ENCODE data around the gene PCED1A.
"Not testable (repeated sequence)": the region's sequence is repeated elsewhere in the genome, so short reads cannot be mapped to it uniquely, and the experiment has no call there.

The PCED1A gene

DNA sequence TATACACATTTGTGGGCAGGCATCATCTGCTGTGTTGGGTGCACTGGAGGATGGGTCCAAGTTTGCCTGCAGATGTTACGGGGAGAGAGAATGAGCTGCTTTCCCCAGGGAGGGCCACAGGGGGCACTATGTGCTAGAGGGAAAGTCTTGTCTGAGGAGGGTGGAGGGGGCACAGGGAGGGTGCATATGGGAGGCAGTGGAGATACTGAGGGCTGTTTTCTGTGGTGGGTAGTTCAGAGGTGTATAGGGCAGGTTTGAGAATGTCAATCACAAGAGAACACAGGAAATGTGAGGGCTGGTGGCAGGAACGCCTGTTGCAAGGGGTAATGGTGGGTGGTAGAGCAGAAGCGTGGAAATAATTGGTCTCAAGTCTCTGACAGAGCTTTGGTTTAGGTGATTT lies 25.2 kb upstream of the PCED1A start:
- DNase-seq (ENCODE audit: low spot score): no peak

DNA sequence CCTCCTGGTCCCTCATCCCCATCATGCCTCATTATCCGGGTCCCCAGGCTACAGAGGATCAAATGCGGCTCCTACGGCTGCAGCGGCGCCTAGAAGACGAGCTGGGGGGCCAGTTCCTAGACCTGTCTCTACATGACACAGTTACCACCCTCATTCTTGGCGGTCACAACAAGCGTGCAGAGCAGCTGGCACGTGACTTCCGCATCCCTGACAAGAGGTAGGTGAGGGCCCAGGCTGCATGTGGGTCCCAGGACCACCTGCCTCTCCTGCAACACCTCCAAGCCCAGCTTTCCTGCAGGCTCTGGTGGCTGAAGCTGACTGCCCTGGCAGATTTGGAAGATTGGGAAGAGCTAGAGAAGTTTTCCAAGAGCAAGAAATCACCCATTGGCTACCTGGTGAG lies 24.6 kb upstream of the PCED1A start:
- no peak for DNase-seq (ENCODE audit: low spot score)

DNA sequence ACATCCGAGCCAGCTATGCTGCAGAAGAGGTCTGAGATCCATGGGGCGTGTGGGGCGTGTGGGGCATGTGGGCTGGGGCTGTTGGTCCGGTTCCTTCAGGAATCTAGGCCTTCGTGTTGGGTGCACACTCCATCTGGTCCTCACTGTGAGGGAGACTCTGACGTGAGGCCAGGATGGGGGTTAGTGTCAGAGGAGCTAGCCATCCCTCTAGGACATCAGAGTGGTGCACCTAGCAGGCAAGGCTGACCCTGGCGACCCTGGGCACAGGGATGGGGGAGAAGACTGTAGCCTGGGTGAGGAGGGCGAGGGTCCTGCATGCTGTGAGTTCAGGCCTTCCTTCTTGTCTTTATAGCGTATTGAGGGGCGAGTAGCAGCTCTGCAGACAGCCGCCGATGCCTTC lies 24.2 kb upstream of the PCED1A start:
- DNase-seq (ENCODE audit: low spot score): no peak

DNA sequence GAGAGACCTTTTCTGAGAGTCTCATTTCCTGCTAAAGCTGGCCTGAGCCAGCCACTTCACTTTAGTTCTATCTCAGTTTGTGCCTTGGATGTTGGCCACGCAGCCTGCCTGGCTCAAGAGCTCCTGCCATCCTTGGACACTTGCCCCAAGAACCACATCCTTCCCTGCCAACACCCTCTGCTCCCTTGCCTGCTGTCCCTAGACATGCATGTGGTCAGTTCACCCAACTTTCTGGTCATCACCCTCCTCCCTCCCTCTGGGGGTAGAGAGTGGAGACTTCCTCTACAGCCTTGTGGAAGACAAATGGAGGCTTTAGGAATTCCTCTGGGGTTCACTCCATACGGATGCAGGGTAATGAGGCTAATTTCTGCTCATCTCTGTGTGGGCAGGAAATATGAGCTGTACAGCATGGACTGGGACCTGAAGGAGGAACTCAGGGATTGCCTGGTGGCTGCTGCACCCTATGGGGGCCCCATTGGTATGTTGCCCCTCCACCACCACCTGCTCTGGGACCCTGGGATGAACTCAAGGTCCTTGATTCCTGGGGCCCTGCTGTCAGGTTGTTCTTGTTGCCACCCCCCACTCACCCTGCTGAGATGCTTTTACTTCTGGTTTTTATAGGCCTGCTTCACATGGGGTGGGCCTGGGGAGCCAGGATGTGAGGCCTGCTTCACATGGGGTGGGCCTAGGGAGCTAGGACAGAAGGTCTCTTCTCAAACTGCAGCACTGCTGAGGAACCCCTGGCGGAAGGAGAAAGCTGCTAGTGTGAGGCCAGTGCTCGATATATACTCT lies 19.1 kb upstream of the PCED1A start:
- DNase-seq (ENCODE audit: low spot score): no peak

DNA sequence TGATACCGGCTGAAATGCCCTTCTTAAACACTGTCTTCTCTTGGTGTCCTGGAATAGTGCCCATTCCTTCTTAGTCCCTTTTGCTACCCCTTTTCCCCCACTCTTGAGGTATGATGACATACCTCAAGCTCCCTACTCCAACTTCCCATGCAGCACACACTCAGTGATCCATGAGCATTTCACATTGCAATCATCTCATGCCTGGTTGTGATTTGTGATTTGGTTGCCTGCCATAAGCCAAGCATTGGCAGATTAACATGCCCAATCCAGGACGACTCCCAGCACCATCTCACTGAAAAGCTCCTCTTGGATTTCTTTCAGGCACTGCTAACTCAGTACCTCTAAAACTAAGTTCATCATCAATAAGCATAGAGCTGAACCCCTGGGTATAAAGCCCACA lies 18.1 kb upstream of the PCED1A start:
- no peak for DNase-seq (ENCODE audit: low spot score)

DNA sequence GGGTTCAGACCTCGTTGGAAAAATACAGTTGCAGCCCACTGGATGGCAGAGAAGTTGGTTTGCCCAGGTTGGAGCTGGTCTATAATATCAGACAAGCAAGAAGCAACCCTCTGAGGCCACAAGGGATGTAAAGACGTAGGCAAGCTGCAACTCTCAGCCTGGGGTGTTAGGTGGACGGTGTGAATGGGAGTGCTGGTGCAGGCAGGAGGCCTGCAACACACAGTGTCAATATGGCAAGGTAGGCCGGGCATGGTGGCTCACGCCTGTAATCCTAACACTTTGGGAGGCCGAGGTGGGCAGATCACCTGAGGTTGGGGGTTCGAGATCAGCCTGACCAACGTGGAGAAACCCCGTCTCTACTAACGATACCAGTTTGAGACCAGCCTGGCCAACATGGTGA lies 10.6 kb upstream of the PCED1A start:
- no peak for DNase-seq (ENCODE audit: low spot score)

DNA sequence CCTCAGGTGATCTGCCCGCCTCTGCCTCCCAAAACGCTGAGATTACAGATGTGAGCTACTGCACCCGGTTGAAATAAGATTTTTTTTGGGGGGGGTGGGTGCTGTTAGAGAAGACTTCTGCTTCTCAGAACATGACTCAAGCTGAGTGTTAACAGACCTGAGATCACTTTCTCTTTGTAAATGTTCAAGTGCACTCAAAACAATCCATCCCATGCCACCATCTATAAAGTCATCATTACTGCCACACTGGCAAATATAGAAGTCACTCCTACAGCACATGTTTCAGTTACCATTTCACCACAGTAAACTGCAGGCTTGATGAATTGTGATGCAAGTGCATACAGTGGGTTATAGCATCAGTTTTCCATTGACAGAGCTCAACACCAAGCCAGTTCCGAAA lies 9.1 kb upstream of the PCED1A start:
- DNase-seq (ENCODE audit: low spot score): no peak

DNA sequence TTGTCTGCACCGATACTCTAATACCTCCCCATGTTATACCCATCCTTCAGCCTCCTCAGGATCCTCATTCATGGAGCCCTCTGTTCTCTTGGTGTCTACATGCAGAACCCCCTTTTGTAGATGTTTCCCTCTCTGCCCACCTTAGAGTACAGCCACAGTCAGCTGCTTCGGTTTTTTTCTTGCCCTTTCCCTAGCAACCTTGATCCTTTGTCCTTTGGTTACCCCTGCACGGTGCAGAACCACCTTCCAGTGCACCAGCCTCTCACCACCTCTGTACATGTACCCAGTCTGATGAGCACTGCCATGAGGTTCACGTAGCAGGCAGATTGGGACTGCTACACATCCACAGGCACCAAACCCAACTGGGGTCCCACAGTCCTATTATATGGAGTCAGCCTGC lies 7.3 kb upstream of the PCED1A start:
- no peak for DNase-seq (ENCODE audit: low spot score)

DNA sequence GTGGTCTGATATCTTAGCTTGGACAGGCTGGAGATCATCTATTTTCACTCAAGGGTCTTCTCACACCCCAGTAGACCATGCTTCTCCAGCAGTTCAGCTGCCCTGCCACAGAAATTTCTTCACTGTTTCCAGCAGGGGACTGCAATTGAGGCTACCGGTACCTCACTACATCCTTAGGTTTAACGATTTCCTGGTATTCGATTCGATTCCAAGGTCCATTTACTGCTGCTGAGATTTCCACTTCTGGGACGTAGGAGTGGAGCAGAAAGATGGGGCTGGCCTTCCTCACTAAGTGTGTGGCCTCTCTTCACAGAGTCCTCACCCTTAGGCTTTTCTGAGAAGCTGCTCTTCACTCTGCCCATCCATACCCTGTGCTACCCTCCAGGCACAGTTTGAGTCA lies 6.2 kb upstream of the PCED1A start:
- DNase-seq (ENCODE audit: low spot score): no peak

DNA sequence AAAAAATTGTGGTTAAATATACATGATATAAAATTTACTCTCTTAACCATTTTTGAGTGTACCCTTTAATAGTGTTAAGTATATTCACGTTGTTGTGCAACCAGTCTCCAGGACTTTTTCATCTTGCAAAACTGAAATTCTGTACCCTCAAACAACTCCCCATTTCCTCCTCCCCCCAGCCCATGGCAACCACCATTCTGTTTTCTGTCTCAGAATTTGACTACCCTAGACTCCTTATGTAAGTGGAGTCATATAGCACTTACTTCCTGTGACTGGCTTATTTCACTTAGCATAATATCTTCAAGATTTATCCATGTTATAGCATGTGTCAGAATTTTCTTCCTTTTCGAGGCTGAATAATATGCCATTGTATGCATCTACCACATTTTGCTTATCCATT lies 5.2 kb upstream of the PCED1A start:
- no peak for DNase-seq (ENCODE audit: low spot score)

DNA sequence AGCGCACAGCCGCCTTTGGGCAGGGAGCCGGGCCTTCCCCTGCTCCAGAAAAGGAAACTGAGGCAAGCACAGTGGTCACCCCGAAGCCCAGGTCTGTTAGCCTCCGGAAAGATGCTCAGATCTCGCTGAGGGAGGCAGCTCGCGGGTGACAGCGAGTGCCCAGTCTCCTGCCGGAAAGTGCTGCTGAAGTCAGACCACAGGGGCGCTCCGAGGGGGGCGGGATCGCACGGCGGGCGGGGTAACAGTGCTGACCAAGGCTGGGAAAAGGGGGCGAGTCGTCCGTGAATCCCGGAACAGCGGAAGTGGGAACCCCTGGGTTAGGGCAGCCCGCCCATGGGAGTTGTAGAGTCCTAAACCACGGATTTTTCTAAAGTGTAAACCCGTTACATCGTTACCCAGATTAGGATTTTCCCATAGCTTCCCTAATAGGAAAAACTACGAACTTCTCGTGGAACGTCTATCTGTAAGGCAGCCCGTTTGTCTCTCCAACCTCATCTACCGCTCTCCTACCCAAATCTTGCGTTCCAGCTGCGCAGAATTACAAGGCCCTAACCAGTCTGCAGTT lies 594 bp upstream of the PCED1A start:
- DNase-seq (ENCODE audit: low spot score): peak; percentile 53

DNA sequence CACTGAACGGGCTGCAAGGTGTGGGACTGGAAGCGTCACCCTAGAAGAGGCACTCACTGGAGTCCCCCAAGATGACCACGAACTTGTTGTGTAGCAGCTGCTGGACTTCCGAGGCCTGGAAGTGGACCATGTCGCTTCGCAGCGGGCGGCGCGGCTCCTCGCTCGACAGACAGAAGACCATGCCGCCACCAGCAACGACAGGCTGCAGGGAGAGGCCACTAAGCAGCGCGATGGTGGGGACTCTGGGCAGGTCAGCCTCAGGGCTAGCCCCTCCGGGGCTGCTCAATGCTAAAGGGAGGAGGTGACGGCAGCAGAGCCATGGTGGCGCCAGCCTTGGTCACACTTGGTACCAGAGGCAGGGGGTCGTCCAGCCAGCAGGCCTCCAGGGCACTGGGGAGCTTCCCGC lies 720 bp downstream of the PCED1A start:
- DNase-seq (ENCODE audit: low spot score): no peak

DNA sequence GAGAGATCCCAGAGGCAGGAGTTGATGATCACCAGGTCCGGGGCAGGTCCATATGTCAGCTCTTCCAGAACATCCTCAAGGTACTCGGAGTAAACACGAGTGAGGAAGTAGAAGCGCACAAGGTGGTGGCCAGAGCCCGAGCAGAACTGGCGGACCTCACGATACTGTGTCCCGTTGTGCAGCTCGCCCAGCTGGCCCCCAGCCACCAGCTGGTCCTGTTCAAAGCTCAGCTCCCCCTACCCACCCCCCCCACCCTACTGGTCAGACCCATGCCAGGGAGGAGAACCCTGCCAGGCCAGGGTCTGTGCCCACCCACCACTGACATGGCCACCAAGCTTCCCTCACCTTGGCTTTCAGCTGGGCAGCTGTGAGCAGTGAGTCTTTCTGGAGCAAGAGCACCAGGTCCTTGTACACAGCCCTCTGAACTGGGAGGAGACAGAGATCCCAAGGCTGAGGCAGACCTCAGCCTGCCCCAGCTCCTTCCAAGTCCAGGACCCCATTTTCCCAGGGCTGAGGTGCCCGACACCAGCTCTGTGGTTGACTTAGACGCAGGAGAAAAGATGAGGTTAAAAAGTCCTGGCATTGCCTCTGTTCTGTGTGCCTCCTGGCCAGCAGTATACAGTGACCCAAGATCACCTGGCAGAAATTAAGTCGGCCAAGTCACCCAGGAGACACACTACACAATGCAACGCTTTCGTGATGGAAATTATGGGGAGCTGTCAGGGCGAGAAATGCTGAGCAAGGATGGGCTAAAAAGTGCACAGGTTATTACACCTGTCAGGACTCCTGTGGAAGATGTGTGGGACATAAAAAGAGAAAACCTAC lies 1.4 kb downstream of the PCED1A start:
- no peak for DNase-seq (ENCODE audit: low spot score)

DNA sequence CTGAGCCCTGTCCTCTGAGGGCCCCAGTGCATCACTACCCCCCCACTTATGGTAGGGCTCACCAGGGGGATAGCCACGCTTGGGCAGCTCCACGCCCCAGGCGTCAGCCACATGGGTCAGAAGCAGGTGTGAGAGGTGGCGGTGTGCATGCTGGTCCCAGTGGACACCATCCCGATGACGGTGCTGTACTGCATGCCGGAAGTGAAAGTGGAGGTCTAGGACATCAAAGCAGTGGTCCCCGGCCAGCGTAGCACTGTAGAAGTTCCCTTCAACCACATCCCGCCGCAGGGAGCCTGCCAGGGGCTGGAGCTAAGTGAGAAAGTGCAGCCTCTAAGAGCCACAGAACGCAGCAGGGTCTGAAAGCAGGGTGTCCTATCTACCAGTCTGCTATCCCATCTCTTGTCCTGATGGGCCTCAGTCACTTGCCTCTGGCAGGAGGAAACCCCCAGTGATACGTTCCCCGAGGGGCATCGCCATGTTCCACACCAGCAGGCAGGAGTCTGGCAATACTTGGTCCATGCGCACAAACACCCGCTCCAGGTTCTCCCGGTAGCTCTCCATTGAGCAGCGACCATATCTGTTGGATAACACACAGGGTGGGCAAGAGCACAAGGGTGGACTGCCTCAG lies 2.2 kb downstream of the PCED1A start:
- DNase-seq (ENCODE audit: low spot score): no peak

DNA sequence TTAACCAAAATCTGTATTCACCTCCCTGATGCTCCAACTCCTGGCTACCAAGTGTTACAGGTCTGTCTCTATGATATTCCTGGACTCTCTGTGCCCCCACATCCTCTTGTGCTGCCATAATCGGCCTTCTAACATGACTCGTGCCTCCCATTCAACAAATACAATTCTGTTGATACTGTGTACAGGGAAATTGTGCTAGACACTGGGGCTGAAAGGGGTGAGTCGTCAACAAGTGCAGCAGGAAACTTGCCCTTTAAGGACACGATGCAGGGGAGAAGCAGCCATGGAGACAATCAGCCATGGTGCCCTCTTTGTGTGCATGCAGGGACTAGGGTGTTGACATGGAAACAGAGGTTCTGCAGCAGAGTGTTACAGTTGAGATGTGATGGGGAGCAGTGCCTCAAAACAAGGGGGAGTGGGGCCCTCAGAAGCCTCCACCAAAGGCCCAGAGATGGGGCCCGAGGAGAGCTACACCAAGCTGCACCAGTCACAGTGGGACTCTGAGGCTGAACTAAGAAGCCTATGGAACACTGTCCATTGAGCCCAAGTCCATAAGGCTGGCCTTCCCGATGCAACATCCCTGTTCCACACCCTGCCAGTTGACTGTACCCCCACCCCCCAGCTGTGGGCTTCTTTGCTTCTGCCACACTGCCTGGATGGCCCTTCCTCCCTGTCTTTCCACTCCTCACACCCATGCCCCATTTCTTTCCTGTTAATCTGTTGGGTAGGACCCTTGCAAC lies 3.1 kb downstream of the PCED1A start:
- no peak for DNase-seq (ENCODE audit: low spot score)

DNA sequence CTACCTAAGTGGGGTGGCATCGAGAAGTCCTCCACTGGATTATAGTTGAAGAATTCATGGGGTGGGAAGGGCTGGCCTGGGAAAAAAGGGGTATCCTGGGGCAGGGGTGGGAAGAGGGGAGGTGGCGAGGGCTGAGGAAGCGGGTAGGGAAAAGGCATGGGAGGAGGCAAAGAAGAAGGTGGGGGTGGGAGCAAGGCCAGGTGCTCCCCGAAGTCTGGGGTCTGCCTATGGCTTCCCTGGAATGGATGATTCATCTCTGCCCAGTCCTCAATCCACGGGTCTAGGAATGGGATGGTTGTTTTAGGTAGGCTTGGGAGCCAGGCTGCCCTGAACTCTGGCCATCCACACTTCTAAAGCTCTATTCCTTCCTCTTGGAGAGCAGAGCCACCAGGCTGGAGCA lies 4.4 kb downstream of the PCED1A start:
- DNase-seq (ENCODE audit: low spot score): no peak

DNA sequence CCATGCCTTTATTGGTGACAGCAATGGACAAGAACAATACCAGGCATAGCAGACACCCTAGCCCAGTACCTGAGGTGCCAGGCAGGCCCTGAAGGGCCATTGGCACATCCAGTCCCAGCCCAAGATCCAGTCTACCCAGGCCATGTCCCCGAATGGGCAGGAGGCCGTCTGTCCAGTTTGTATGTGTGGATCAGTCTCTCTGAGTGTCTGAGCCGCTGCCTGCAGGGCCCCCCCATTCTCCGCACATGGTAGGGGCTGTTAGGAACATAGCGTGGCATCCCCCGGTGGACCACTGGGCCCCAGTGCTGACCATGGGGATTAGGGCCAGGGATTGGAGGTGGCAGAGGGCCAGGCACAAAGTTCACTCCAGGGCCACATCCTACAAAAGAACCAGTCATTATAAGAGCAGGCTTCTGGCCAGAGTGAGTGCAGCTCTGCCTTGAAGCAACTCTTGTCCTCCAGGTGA lies 5.1 kb downstream of the PCED1A start:
- DNase-seq (ENCODE audit: low spot score): no peak

DNA sequence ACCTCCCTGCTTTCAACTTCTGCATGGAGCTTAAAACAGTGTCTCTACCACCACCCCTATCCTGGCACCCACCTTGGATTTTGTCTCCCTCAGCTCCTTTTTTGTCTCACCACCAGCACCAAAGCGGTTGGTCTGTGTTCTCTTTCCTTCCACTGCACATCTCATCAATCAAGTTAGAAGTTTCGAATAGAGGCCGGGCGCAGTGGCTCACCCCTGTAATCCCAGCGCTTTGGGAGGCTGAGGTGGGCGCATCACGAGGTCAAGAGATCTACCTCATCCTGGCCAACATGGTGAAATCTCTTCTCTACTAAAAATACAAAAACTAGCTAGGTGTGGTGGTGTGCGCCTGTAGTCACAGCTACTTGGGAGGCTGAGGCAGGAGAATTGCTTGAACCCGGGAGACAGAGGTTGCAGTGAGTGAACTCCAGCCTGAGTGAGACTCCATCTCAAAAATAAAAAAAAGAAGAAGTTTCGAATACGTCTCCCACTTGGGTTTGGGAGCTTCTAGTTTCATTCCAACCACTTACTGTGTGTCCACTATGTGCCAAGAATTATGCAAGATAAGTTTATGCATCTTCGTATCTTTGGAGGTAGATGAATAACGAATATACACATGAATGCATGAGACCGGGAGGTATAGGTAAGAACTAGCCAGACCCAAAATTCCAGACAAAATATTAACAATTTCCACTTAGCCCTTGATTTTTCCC lies 5.9 kb downstream of the PCED1A start:
- no peak for DNase-seq (ENCODE audit: low spot score)

DNA sequence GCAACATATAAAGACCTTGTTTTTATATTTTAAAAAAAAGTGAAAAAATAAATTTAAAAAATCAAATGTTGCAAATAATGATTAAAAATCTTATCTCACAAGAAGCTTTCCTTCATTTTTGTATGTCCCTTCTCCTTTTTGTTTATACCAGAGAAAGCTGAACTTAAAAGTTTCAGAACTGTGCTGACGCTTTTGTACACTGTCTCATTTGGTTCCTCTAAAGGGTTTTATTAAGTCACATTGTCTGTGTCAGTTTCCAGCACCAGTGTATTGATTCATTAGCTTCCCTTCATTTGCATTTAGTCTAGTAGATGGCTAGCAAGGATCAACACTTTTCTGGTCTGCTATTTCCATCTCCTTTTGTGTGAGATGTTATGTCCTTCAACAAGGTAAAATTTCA lies 6.7 kb downstream of the PCED1A start:
- no peak for DNase-seq (ENCODE audit: low spot score)

DNA sequence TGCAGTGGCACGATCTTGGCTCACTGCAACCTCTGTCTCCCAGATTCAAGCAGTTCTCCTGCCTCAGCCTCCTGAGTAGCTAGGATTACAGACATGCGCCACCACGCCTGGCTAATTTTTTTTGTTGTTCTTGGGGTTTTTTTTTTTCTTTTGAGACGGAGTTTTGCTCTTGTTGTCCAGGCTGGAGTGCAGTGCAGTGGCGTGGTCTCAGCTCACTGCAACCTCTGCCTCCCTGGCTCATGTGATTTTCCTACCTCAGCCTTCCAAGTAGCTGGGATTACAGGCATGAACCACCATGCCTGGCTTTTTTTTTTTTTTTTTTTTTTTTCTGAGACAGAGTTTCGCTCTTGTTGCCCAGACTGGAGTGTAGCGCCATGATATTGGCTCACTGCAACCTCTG lies 9.2 kb downstream of the PCED1A start:
- DNase-seq (ENCODE audit: low spot score): not testable (repeated sequence)

DNA sequence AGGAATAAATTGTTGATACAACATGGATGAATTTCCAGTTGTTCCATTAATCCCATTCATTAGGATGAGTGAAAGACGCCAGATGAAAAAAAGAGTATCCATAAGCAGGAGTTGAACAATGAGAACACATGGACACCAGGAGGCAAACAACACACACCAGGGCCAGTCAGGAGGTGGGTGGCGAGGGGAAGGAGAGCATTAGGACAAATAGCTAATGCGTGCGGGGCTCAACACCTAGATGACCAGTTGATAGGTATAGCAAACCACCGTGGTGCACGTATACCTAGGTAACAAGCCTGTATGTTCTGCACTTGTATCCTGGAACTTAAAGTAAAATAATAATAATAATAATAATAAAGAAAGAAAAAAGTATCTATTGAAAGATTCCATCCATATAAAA lies 11.1 kb downstream of the PCED1A start:
- DNase-seq (ENCODE audit: low spot score): no peak
